ENCODE measurements around the gene COLQ.

COLQ gene

GRCh38 chr3:15471861-15472260 is 49.6 kb downstream of the COLQ start:
- Histone ChIP-seq H3K36me3 (no peaks in the 10 kb centered on the region), H3K27ac (no peak overlapping the region), H3K4me3 (ENCODE audit: low read depth in 1 of 2, low read length in 1 of 2) (no peak overlapping the region), H3K9me3 (no peaks in the 10 kb centered on the region), H3K27me3 (no peaks in the 10 kb centered on the region), H3K4me1 (ENCODE audit: control insufficient read depth in 1 of 2, insufficient read depth in 1 of 2, low read depth in 1 of 2, low read length in 1 of 2) (peaks cover 30 to 38% of the 10 kb centered on the region in 2 experiments)
- no peak for TF ChIP-seq CTCF (IDR thresholded peaks at IDR 0.05)

GRCh38 chr3:15470849-15471248 is 50.7 kb downstream of the COLQ start:
- H3K9me3 ChIP-seq = no peaks in the 10 kb centered on the region
- peaks cover 22 to 28% of the 10 kb centered on the region in 2 experiments for H3K4me1 ChIP-seq (ENCODE audit: control insufficient read depth in 1 of 2, insufficient read depth in 1 of 2, low read depth in 1 of 2, low read length in 1 of 2)
- H3K27me3 ChIP-seq = no peaks in the 10 kb centered on the region
- no peak for TF ChIP-seq CTCF (IDR thresholded peaks at IDR 0.05)
- H3K27ac ChIP-seq = no peak overlapping the region
- no peaks in the 10 kb centered on the region for H3K36me3 ChIP-seq
- H3K4me3 ChIP-seq (ENCODE audit: low read depth in 1 of 2, low read length in 1 of 2) = no peak overlapping the region

- Histone ChIP-seq H3K4me1 (ENCODE audit: control insufficient read depth in 1 of 2, insufficient read depth in 1 of 2, low read depth in 1 of 2, low read length in 1 of 2) (peaks cover 22 to 26% of the 10 kb centered on the region in 2 experiments), H3K36me3 (no peaks in the 10 kb centered on the region), H3K4me3 (ENCODE audit: low read depth in 1 of 2, low read length in 1 of 2) (no peak overlapping the region), H3K9me3 (no peaks in the 10 kb centered on the region), H3K27ac (no peak overlapping the region), H3K27me3 (no peaks in the 10 kb centered on the region)
- TF ChIP-seq CTCF (IDR thresholded peaks at IDR 0.05) = no peak
Observed at GRCh38 chr3:15470261-15470660, 51.2 kb downstream of the COLQ start.

GRCh38 chr3:15467227-15468181 is 54.0 kb downstream of the COLQ start:
- no peak for TF ChIP-seq CTCF (IDR thresholded peaks at IDR 0.05)
- H3K27me3 ChIP-seq = no peaks in the 10 kb centered on the region
- no peak overlapping the region for H3K27ac ChIP-seq
- H3K4me1 ChIP-seq (ENCODE audit: control insufficient read depth in 1 of 2, insufficient read depth in 1 of 2, low read depth in 1 of 2, low read length in 1 of 2) = peaks cover 15 to 16% of the 10 kb centered on the region in 2 experiments
- H3K9me3 ChIP-seq = no peaks in the 10 kb centered on the region
- no peak overlapping the region for H3K4me3 ChIP-seq (ENCODE audit: low read depth in 1 of 2, low read length in 1 of 2)
- H3K36me3 ChIP-seq = no peaks in the 10 kb centered on the region

GRCh38 chr3:15465876-15466585 is 55.5 kb downstream of the COLQ start:
- H3K4me3 ChIP-seq (ENCODE audit: low read depth in 1 of 2, low read length in 1 of 2) = no peak overlapping the region
- TF ChIP-seq CTCF (IDR thresholded peaks at IDR 0.05) = no peak
- no peaks in the 10 kb centered on the region for H3K27me3 ChIP-seq
- H3K27ac ChIP-seq = no peak overlapping the region
- H3K9me3 ChIP-seq = no peaks in the 10 kb centered on the region
- peaks cover 6 to 9% of the 10 kb centered on the region in 2 experiments for H3K4me1 ChIP-seq (ENCODE audit: control insufficient read depth in 1 of 2, insufficient read depth in 1 of 2, low read depth in 1 of 2, low read length in 1 of 2)
- H3K36me3 ChIP-seq = no peaks in the 10 kb centered on the region

Measured in neutrophil (primary cell).